IPS-NIHi7 (cell line): ENCODE results near the gene MTMR2.

Source experiments
- DNase-seq: peaks from one replicate; pipeline ENCODE4 v3.0.0; 2012; ENCODE audit warnings: mixed read lengths; ENCODE audit errors: extremely low spot score

MTMR2 gene

GRCh38 chr11:95918056-95918455 lies 5.9 kb downstream of the MTMR2 start:
- no peak for DNase-seq

DNA sequence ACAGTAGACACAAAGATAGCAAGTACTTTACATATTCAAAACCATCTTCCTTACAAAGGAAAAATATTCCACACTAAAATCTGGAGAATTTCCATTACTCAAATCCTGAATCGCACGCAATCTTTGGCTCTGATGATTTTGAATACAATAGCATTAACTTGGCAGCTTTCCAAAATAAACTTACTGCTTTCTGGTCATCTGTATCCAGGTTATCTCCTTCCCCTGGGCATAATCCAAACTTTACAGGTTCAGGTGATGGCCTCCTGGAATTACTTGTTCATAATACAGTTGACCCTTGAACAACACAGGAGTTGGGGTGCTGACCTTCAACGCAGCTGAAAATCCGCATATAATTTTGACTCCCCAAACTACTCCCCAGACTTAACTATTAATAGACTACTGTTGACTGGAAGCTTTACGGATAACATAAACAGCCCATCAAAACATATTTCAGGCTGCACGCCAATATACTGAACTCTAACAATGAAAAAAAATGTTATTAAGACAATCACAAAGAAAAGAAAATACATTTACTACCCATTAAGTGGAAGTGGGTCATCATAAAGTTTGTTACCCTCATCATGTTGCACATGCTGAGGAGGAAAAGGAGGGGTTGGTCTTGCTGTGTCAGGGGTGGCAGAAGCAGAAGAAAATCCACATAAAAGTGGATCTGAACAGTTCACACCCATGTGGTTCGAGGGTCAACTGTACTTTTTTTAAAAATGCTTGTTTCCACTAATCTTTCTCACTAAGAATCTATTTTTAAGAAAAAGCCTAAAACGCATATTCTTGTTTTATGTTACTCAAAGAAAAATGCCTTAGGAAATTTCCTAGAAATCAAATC lies 6.5 kb downstream of the MTMR2 start:
- DNase-seq: no peak

DNA sequence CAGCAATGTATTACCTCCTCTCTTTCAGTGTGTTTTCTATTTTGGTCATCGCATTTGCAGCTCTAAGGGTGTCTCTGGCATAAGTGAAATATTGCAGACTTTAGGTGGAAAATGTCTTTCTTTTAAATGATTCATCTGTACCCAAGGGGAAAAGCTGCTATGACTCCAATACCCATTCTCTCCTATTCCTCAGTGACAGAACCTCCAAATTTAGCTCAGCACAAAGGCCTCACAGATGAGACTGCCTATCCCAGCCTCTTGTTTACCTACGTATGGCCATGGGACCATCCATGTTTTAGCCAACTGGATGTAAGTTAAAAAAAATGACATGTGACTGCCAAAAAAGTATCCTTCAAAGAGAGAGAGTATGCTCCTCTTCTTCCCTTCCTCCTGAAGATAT lies 7.9 kb downstream of the MTMR2 start:
- no peak for DNase-seq

GRCh38 chr11:95915051-95915450 lies 8.9 kb downstream of the MTMR2 start:
- no peak for DNase-seq

GRCh38 chr11:95913830-95914615 lies 9.9 kb downstream of the MTMR2 start:
- no peak for DNase-seq

DNA sequence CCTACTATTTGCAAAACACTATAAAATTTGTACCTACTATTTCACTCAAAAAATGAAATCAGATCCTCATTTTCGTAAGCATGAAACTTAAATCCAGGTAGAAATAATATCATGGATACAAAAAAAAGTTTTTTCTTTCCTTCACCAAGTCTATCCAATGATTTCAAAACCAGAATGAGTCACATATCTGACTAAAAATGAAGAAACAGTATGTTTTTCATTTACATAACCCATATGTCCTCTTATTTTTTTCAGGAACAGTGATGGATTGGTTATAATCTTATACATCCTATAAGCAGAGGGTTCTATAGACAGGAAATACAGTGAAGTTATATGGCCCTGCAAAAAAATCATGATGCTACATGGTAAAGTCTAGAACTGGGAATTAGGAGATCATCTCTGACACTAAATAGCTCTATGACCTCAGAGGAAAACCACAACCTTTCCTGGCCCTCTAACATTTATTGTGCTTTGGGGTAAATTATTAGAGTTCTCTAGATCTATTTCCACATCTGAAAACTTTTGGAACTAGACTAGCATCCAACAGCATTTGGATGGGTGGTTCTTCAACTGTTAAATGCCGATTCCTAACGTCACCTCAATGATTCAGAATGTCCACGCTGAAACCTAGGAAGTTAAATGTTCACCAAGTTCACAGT lies 10.9 kb downstream of the MTMR2 start:
- no peak for DNase-seq

- DNase-seq: no peak
These were observed 12.5 kb downstream of the MTMR2 start for GRCh38 chr11:95911369-95911759.

DNA sequence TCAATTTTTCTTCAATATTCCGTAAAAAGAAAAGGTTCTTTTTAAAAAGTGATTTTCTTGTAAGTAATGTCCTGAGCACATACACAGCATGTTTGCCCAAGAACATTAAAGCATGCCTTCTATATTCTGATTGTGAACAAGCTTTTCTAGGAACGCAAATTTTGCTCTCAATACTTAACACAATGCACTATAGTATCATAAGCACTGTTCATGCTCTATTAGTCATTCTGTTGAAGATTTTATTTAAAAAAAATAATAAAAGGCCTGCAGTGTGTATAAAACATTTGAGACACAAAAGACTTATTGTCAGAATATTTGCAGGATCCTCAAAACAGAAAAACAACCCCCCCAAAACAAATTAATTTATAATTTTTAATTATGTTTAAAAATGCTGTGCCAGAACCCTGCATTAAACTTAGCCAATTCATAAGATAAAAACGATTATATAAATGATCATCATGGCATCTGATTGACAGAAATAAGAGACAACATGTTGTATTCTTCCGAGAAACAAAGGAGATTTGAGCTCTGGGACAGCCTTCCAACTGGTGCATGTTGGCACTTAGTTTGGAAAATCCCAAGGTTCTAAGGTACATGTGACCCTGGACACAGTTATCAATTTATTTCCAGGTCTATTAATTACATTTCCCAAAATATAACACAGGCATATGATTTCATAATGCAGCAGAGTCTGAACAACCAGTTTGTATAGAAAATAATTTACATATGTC lies 13.1 kb downstream of the MTMR2 start:
- no peak for DNase-seq

DNA sequence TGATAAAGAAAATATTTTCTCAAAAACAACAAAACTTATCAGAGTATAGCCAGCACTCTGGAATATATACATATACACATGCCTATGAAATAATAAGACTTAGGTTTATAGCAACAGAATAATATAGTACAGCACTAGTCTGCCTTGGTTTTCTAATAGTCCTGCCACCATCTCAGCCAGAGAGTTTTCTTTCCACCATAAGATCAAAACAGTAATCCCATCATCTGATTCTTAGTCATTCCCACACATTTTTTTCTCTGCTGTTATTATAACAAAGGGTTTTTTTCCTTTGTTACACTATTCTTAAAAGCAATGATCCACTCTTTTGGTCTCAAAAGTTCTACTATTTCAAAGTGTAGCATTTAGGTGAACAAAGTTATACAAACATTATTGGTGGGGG lies 15.1 kb downstream of the MTMR2 start:
- DNase-seq: no peak

- DNase-seq: no peak
These were observed 16.4 kb downstream of the MTMR2 start for GRCh38 chr11:95907476-95907875.

DNA sequence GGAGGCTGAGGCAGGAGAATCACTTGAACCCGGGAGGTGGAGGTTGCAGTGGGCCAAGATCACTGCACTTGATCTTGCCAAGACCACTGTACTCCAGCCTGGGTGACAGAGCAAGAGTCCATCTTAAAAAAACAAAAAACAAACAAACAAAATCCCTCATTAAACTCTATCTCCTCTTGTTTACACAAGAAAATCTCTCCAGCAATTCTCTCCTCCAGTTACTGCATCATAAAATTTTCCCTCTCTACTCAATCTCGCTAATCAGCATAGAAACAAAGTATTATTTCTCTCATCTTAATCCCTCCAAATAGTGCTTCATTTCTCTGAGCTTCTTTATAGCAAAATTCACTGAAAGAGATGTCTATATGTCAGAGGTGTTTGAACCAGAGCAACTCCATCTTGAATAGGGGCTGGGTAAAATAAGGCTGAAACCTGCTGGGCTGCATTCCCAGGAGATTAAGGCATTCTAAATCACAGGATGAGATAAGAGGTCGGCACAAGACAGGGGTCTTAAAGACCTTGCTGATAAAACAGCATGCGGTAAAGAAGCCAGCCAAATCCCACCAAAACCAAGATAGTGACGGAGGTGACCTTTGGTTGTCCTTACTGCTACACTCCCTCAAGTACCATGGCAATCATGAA lies 19.8 kb downstream of the MTMR2 start:
- DNase-seq: no peak

DNA sequence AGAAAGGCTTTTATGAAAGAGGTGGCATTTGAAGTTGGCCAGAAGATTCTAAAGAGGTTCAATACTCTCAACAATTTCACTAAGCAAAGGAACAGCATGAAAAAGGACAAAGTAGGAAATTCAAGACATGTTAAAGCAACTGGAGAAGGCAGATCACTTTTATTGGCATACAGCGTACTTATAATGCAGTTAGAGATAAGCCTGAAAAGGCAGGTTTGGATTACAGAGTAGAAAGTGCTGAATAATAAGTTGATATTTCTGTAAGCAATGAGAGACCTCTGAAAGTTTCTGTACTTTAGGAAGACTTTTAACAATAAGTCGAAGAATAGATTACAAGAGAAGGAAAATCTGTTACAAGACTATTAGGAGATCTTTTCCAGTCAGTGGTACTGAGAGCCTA lies 25.1 kb downstream of the MTMR2 start:
- no peak for DNase-seq

DNA sequence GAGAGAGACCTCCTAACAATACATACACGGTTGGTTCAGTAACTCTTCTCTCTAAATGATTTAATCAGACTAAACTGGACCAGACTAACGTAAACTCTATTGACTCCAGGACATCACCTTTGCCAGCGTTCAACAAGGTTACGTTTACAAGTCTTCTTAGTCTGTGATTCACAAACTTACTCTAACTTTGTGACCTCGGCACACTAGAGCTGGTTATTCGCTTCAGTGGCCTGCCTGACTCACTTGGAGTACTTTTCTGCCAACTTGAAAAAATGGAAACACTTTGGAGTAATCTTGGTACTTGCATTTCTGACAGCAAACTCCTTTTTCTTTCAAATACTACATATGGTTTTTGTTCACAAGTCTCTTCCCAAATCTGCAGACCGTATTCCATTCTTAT lies 26.2 kb downstream of the MTMR2 start:
- no peak for DNase-seq

DNA sequence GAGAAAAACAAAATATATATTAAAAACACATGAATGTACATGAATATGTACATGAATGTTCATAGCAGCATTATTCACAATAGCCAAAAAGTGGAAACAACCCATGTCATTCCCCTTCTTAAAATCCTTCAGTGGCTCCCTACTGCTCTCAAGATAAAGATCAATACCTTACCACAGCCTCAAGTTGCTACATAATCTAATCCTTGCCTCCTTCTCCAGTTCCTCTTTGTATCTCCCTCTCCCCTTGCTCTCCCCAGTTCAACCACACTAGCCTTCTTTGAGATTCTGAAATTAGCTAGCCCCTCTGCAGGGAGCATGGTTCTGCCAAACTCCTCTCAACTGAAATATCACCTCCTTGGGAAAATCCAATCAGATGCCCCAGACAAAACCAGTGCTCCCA lies 28.1 kb downstream of the MTMR2 start:
- DNase-seq: no peak

DNA sequence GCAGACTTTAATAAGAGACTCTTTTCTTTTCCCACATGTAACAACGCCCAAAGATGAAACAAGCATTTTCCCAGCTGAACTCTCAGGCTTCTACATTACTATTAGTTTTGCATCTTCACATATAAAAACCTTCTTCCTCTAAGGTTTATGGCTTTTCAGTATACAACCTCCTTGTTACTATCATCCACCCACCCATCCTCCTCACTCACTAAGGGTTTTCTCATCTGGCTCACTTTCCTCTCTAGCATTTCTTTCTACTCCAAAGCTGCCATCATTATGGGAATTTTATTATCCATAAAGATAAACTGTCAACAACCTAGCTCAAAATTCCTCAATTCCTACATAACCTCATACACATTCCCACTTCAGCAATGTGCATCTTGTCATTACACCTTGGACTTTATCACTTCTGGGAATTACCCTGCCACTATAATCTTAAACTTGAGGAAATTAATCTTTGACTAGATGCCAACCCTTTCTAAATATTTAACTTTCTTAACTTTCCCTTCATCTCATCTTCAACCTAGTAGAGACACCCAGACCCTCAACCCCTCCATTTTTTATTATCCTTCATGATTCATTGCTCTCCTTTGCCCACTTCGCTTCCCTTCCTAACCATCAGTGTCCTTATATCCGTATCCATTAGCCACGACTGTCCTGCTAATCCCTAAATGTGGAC lies 30.9 kb downstream of the MTMR2 start:
- no peak for DNase-seq

- DNase-seq: no peak
These were observed 31.4 kb downstream of the MTMR2 start for GRCh38 chr11:95892492-95892891.

GRCh38 chr11:95891423-95892170 lies 32.3 kb downstream of the MTMR2 start:
- no peak for DNase-seq

DNA sequence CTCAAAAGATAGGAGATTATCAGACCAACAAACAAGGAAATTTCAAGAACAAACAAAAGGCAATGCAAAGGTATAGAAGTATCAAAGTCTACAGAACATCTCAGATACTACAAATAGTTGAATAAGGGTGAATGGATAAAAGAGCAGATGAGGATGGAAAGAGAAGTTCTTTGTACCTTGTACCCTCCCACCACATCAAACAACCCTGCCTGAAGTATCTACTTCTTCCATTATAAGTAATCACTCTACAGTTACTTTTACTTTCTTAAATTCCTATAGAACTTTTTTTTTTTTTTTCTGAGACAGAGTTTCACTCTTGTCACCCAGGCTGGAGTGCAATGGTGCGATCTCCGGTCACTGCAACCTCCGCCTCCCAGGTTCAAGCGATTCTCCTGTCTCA lies 35.1 kb downstream of the MTMR2 start:
- DNase-seq: no peak

DNA sequence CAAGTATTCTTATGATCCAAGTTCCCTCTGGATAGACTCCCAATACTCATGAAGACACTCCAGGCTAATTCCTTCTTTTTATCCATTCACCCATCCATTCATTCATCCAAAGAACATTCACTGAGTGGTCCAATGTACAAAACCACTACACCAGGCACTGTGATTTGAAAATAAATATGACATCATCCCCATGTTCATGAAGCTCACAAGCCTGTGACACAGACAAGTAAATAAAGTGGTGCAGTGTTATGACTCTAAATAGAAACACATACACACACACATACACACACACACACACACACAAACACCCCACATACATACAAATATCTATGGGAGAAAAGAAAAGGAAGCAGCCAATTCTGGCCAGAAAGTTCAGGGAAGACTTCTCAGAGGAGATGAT lies 35.5 kb downstream of the MTMR2 start:
- no peak for DNase-seq

DNA sequence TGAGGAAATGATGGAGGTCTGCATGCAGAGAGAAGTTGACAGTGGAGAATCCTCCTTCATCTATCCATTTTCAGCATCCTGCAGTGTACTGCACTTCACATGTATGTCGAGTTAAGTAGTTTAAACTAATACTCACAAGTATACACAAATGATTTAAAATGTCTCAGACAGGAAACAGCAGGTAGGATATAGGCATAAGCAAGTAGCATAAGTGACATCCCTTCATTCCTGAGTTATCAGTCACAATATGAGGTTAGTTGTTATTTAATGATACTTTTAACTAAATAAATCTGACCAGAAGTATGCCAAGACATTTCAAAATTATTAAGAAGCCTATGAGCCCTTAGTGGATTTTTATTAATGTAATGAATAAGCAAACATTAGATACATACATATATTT lies 37.4 kb downstream of the MTMR2 start:
- no peak for DNase-seq
